Erythroblast (primary cell): Measurements from ENCODE around the gene CDK5R1.

ENCODE experiments used
- DNase-seq, 2 experiments: peaks; one replicate each; lab custom pipeline; 2025; lab: John Stamatoyannopoulos, UW
- GATA1 ChIP-seq: IDR thresholded peaks from 2 replicates; pipeline ENCODE4 v1.6.1; 2011; ENCODE audit warnings: low read depth, mild to moderate bottlenecking, control low read depth, low read length, moderate library complexity
- POLR2A ChIP-seq: IDR thresholded peaks from 2 replicates; pipeline ENCODE4 v1.6.1; 2011; ENCODE audit warnings: mild to moderate bottlenecking, low read length

Gene CDK5R1

GRCh38 chr17:32460054-32460453, 26.7 kb upstream of the CDK5R1 start:
- TF ChIP-seq GATA1 (no peak), POLR2A (no peak)
- DNase-seq: no peak

DNA sequence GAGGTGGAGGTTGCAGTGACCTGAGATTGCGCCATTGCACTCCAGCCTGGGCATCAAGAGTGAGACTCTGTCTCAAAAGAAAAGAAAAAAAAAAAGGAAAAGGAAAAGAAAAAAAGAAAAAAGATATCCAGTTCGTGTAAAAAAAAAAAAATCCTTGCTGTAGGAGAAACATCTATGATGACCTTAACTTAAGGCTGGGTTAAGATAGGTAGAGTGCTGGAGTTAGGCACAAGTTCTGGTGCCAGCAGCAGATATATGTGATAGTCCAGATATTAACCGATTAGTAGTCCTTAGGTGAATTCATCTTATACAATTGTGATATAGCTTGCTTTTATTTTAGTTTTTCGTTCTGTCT, 25.3 kb upstream of the CDK5R1 start:
- TF ChIP-seq POLR2A: no peak
- TF ChIP-seq GATA1: no peak
- no peak for DNase-seq

DNA sequence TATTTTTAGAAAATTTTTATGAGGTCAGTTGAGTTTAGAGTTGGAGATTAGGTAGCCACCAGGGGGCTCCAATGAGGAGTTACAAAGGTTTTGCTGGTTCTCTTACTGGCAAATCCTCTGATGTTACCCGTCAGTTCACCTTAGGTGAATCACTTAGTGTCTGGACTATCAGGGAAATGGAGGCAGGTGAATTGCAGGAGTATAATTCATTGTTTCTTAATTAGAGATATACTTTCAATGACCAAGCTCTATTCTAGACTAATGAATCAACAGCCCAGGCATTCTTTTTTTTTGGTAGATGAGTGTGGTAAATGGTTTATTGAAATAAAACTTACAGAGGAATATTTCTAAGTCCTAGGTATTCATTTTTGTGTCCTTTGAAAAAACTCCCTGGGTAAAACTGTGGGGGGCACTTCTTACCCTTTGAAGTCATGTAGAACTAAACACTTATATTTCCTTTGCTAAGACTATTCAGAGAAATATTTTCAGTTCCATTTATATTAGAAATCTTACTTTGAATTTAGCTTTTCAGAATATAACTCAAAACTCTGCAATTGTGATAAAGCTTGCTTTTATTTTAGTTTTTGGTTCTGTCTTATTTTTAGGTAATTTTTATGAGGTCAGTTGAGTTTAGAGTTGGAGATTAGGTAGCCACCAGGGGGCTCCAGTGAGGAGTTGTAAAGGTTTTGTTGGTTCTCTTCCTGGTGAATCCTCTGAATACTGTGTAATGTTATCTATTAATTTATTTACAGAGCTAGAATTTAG, 24.8 kb upstream of the CDK5R1 start:
- DNase-seq: peak; percentile 71 to 83
- TF ChIP-seq POLR2A (no peak), GATA1 (no peak)

- DNase-seq: no peak
- no peak for TF ChIP-seq GATA1
- no peak for TF ChIP-seq POLR2A
Observed at GRCh38 chr17:32463304-32463703, 23.5 kb upstream of the CDK5R1 start.

- DNase-seq: no peak
- TF ChIP-seq POLR2A (no peak), GATA1 (no peak)
Observed at GRCh38 chr17:32464374-32464773, 22.4 kb upstream of the CDK5R1 start.

DNA sequence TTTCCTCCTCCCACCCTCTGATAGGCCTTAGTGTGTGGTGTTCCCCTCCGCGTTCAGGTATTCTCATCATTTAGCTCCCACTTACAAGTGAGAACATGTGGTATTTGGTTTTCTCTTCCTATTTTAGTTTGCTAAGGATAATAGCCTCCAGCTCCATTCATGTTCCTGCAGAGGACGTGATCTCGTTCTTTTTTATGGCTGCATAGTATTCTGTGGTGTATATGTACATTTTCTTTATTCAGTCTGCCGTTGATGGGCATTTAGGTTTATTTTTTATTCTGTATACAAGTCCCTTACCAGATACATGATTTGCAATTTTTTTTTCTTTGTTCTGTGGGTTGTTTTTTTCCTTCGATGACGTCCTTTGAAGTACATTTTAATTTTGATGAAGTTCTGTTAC, 18.8 kb upstream of the CDK5R1 start:
- no peak for TF ChIP-seq GATA1
- TF ChIP-seq POLR2A: no peak

GRCh38 chr17:32470405-32471167, 16.2 kb upstream of the CDK5R1 start:
- DNase-seq: no peak
- TF ChIP-seq POLR2A: no peak
- no peak for TF ChIP-seq GATA1

More for the DNA sequence above, 18.8 kb upstream of the CDK5R1 start:
- no peak for DNase-seq

GRCh38 chr17:32471652-32472051, 15.1 kb upstream of the CDK5R1 start:
- TF ChIP-seq POLR2A (no peak), GATA1 (no peak)
- DNase-seq: no peak

DNA sequence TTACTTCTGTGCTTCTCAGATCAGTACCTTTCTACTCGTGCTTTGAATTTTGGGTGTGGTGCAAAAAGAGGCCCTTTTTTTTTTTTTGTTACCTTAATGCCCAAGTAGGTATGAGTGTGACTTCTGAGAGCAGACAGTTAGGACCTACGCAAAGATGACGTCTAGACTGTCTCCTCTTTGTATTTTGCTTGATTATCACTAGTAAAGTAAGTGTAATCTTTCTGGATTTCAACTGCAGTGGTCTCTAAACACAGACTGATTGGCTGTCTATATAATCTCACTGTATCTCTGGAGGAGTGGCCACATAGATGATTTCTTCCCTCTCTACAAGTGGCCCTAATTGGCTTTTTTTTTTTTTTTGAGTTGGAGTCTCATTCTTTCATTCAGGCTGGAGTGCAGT, 11.5 kb upstream of the CDK5R1 start:
- no peak for DNase-seq
- no peak for TF ChIP-seq POLR2A

DNA sequence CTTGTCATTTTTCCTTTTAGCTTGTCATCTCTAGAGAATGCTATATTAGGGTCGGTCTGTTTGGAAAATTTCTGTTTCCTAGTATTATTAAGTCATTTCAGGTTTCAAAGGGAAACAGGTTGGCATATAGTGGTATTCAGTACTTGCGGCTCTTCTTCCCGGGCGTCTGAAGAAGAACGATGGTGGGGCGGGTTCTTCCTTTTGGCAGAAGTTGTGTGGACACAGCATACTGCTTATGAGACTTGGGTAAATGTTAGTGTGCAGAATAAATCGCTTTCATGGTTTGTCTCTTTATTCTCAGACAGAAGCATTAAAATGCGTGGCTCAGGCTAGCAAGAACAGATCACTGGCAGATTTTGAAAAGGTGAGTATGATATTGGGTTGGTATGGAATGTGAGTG, 9.6 kb upstream of the CDK5R1 start:
- no peak for DNase-seq
- no peak for TF ChIP-seq GATA1
- TF ChIP-seq POLR2A: no peak

GRCh38 chr17:32479074-32479617, 7.6 kb upstream of the CDK5R1 start:
- no peak for DNase-seq
- TF ChIP-seq POLR2A: no peak
- no peak for TF ChIP-seq GATA1

GRCh38 chr17:32481193-32481592, 5.6 kb upstream of the CDK5R1 start:
- TF ChIP-seq POLR2A (no peak), GATA1 (no peak)
- DNase-seq: no peak

- no peak for DNase-seq
- no peak for TF ChIP-seq GATA1
- no peak for TF ChIP-seq POLR2A
Observed at GRCh38 chr17:32482568-32483320, 4.0 kb upstream of the CDK5R1 start.

DNA sequence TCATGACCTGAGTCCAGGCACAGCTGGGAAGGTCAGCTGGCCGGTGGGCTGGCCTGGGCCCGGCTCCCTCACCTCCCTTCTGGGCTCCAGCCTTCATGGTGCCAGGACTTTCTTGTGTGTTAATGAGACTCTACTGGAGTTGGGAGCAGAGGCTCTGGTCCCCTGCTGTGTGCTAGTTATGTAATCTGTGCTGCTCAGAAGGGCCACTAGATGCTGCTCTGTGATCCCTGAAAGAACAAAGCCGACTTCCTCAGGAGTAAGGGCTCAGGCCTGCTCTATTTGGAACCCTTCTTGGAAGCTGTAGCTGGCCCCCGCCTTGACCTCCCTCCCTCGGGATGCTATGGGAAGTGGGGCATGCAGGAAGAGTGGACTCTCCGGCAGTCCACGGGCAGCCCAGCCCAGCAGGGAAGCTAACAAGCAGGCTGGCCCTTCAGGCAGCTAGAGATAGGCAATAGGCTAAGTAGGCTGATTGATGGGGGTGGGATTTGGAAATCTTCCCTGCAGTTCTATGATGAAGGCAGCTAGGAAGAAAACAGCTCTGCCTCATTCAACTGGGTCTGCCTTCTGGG, 3.3 kb upstream of the CDK5R1 start:
- no peak for TF ChIP-seq GATA1
- no peak for TF ChIP-seq POLR2A
- peak; percentile 37 to 38 for DNase-seq
